CD4-positive, alpha-beta T cell treated with Interleukin-15 for 4 hours (primary cell): ENCODE data around the gene ZNF222.

Experiments
- DNase-seq: peaks from one replicate; pipeline ENCODE4 v3.0.0-alpha.2; 2020; ENCODE audit warnings: low spot score

Gene ZNF222

GRCh38 chr19:44025217-44025936 is at the start of gene ZNF222:
ZNF222 (plus strand) TSS chr19:44025379; CDS start chr19:44025437, 58 bp downstream.
- peak; percentile 80 for DNase-seq

- DNase-seq = no peak
Observed at GRCh38 chr19:43976732-43977131, 48.4 kb upstream of the ZNF222 start.

- DNase-seq = no peak
Observed at GRCh38 chr19:43983544-43983911, 41.7 kb upstream of the ZNF222 start.

- peak; percentile 80 for DNase-seq
Observed at GRCh38 chr19:43983912-43984686, 41.1 kb upstream of the ZNF222 start, which contains the start of gene ZNF155. ZNF155 (plus strand) TSS chr19:43984188; CDS start chr19:43988544, 4,356 bp downstream.

GRCh38 chr19:43984687-43985000 is 40.5 kb upstream of the ZNF222 start:
- DNase-seq = no peak

- DNase-seq = no peak
Observed at GRCh38 chr19:43997631-43998290, 27.4 kb upstream of the ZNF222 start.

GRCh38 chr19:44002212-44002565 is 23.0 kb upstream of the ZNF222 start:
- DNase-seq = no peak

- peak; percentile 90 for DNase-seq
Observed at GRCh38 chr19:44002566-44003460, 22.4 kb upstream of the ZNF222 start, which contains the start of gene ZNF230. ZNF230 (plus strand) TSS chr19:44002957; CDS start chr19:44007079, 4,122 bp downstream.

- no peak for DNase-seq
Observed at GRCh38 chr19:44003461-44004009, 21.6 kb upstream of the ZNF222 start.

GRCh38 chr19:44005973-44006372 is 19.2 kb upstream of the ZNF222 start:
- no peak for DNase-seq

- no peak for DNase-seq
Observed at GRCh38 chr19:44007473-44007872, 17.7 kb upstream of the ZNF222 start.

GRCh38 chr19:44010468-44010867 is 14.7 kb upstream of the ZNF222 start:
- no peak for DNase-seq

GRCh38 chr19:44019498-44019897 is 5.7 kb upstream of the ZNF222 start:
- no peak for DNase-seq

- no peak for DNase-seq
Observed at GRCh38 chr19:44021221-44021620, 4.0 kb upstream of the ZNF222 start.

GRCh38 chr19:44024900-44025216 is 321 bp upstream of the ZNF222 start:
- no peak for DNase-seq

GRCh38 chr19:44026622-44027021 is 1.4 kb downstream of the ZNF222 start:
- no peak for DNase-seq

GRCh38 chr19:44032001-44032610 is 6.9 kb downstream of the ZNF222 start:
- no peak for DNase-seq

- DNase-seq = no peak
Observed at GRCh38 chr19:44042147-44042546, 17.0 kb downstream of the ZNF222 start.

GRCh38 chr19:44050740-44051649 is 25.8 kb downstream of the ZNF222 start:
- DNase-seq = no peak
